K562 (cell line): ENCODE results near the gene SP6. TPM values are rescaled to one million over a fixed set of nuclear protein-coding genes. Genes with fewer than 3 reads are reported as not detected.
A peak's percentile ranks its signal among the peaks of the same experiment; 100 is the strongest.

Experiments used
- DPF2 ChIP-seq: fragments of 450-650 bp; IDR thresholded peaks from 2 replicates; pipeline ENCODE4 v1.6.1; 2016
- ESRRB ChIP-seq: fragments of 250-450 bp; sonication (Bioruptor Pico); IDR thresholded peaks from 2 replicates; pipeline ENCODE4 v1.5.0; 2020; ENCODE audit warnings: mild to moderate bottlenecking, moderate library complexity, borderline replicate concordance
- MCM7 ChIP-seq, 2 experiments: fragments of 450-650 bp; IDR thresholded peaks; 2 replicates each; pipeline ENCODE4 v1.6.1; 2016 to 2018
- NELFE ChIP-seq: IDR thresholded peaks from 2 replicates; pipeline ENCODE4 v1.6.1; 2011; ENCODE audit warnings: mild to moderate bottlenecking; ENCODE audit not compliant: insufficient read depth, insufficient read length
- TARDBP ChIP-seq: fragments of 450-650 bp; IDR thresholded peaks from 2 replicates; pipeline ENCODE4 v1.6.1; 2016
- U2AF2 ChIP-seq: fragments of 200-400 bp; formaldehyde crosslinking; optimal IDR thresholded peaks from 2 replicates; pipeline ENCODE3; 2017; ENCODE audit warnings: low read depth, mild to moderate bottlenecking, low read length
- ZFPM2 ChIP-seq: fragments of 250-450 bp; sonication (Bioruptor Pico); IDR thresholded peaks from 2 replicates; pipeline ENCODE4 v1.5.1; 2022; ENCODE audit warnings: mild to moderate bottlenecking
- ZNF253 ChIP-seq: fragments of 250-450 bp; sonication (Bioruptor Pico); conservative IDR thresholded peaks from 2 replicates; pipeline ENCODE4 v1.6.1; 2021; ENCODE audit warnings: mild to moderate bottlenecking
- ZNF431 ChIP-seq: sonication (generic); formaldehyde crosslinking; IDR thresholded peaks from 2 replicates; pipeline ENCODE4 v1.8.0; 2022; ENCODE audit warnings: mild to moderate bottlenecking, missing genetic modification reagents
- ZNF586 ChIP-seq: fragments of 450-650 bp; formaldehyde crosslinking; conservative IDR thresholded peaks from 2 replicates; pipeline ENCODE4 v1.4.0; 2020; ENCODE audit warnings: mild to moderate bottlenecking, moderate library complexity
- polyA plus RNA-seq, 8 experiments: library from polyadenylated mRNA; depleted of rRNA in 4 of 8; stranded (reverse) in 5 of 8; unstranded in 3 of 8; fragments of >200 nt; fragmentation: Nextera tagmentation in 2 of 8; fragmentation: Illumina TruSeq in 1 of 8; extraction: Ambion mirVana in 2 of 8; extraction: Trizol in 1 of 8; gene quantifications; 2 replicates each; pipeline versions ENCODE4 v1.2.1 to v1.2.3, GENCODE V29; 2011 to 2014; ENCODE audit warnings: inconsistent platforms in 1 of 8, missing spikeins in 1 of 8
- total RNA-seq, 7 experiments: library from RNA; depleted of rRNA in 6 of 7; stranded (reverse); fragments of >200 nt in 6 of 7; fragmentation: Illumina TruSeq in 2 of 7; extraction: Trizol in 2 of 7; gene quantifications; 2 replicates each; pipeline versions ENCODE4 v1.2.1 to v1.2.3, GENCODE V29; 2011 to 2021; ENCODE audit warnings: low replicate concordance in 1 of 7
- TF ChIP-seq, protein P1 (sequence below): fragments of 450-650 bp; IDR thresholded peaks from 2 replicates; pipeline ENCODE4 v1.6.1; 2014; ENCODE audit warnings: low read depth, mild to moderate bottlenecking, moderate library complexity, borderline replicate concordance
- TF ChIP-seq, protein P2 (sequence below): fragments of 450-650 bp; formaldehyde crosslinking; IDR thresholded peaks from 2 replicates; pipeline ENCODE4 v1.4.0; 2020; ENCODE audit warnings: mild to moderate bottlenecking, mixed read lengths
- TF ChIP-seq, protein P3 (sequence below): sonication (generic); formaldehyde crosslinking; IDR thresholded peaks from 2 replicates; pipeline ENCODE4 v1.8.0; 2022; ENCODE audit warnings: missing genetic modification reagents, mild to moderate bottlenecking, moderate library complexity, borderline replicate concordance
- TF ChIP-seq, protein P4 (sequence below): IDR thresholded peaks from 3 replicates; pipeline ENCODE4 v1.6.1; 2011; ENCODE audit warnings: borderline replicate concordance, mild to moderate bottlenecking, moderate library complexity; ENCODE audit not compliant: insufficient read length; ENCODE audit errors: extremely low read depth

Gene SP6
- total and polyA plus RNA-seq, 9 of the 15 experiments (the other 6 are each of a cell fraction or from before 2014, with no cell fraction given): 0.11 to 7.9 (median 2.2) TPM

GRCh38 chr17:47840742-47841487, 10.0 kb downstream of the SP6 start, which contains the start of gene SCRN2 (continued):
- TF ChIP-seq, protein P1, sequence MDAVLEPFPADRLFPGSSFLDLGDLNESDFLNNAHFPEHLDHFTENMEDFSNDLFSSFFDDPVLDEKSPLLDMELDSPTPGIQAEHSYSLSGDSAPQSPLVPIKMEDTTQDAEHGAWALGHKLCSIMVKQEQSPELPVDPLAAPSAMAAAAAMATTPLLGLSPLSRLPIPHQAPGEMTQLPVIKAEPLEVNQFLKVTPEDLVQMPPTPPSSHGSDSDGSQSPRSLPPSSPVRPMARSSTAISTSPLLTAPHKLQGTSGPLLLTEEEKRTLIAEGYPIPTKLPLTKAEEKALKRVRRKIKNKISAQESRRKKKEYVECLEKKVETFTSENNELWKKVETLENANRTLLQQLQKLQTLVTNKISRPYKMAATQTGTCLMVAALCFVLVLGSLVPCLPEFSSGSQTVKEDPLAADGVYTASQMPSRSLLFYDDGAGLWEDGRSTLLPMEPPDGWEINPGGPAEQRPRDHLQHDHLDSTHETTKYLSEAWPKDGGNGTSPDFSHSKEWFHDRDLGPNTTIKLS: peak; percentile 33
- TF ChIP-seq TARDBP (0 out of 2 replicates have a peak, but pooled peaks have one; percentile 47), ZNF586 (CRISPR knock-in tag) (no peak), NELFE (no peak), U2AF2 (no peak), DPF2 (peak; percentile 29; the same call in 1 of the 2 replicates), ZNF253 (CRISPR knock-in tag) (no peak), ZNF431 (CRISPR knock-in tag) (no peak), ZFPM2 (CRISPR knock-in tag) (no peak), ESRRB (CRISPR knock-in tag) (no peak), MCM7 (IDR thresholded peaks at IDR 0.05) (no peak)
- TF ChIP-seq, protein P2, sequence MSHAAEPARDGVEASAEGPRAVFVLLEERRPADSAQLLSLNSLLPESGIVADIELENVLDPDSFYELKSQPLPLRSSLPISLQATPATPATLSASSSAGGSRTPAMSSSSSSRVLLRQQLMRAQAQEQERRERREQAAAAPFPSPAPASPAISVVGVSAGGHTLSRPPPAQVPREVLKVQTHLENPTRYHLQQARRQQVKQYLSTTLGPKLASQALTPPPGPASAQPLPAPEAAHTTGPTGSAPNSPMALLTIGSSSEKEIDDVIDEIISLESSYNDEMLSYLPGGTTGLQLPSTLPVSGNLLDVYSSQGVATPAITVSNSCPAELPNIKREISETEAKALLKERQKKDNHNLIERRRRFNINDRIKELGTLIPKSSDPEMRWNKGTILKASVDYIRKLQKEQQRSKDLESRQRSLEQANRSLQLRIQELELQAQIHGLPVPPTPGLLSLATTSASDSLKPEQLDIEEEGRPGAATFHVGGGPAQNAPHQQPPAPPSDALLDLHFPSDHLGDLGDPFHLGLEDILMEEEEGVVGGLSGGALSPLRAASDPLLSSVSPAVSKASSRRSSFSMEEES (CRISPR knock-in tag): no peak
- TF ChIP-seq, protein P3, sequence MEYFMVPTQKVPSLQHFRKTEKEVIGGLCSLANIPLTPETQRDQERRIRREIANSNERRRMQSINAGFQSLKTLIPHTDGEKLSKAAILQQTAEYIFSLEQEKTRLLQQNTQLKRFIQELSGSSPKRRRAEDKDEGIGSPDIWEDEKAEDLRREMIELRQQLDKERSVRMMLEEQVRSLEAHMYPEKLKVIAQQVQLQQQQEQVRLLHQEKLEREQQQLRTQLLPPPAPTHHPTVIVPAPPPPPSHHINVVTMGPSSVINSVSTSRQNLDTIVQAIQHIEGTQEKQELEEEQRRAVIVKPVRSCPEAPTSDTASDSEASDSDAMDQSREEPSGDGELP (CRISPR knock-in tag): peak; percentile 92
- TF ChIP-seq, protein P4, sequence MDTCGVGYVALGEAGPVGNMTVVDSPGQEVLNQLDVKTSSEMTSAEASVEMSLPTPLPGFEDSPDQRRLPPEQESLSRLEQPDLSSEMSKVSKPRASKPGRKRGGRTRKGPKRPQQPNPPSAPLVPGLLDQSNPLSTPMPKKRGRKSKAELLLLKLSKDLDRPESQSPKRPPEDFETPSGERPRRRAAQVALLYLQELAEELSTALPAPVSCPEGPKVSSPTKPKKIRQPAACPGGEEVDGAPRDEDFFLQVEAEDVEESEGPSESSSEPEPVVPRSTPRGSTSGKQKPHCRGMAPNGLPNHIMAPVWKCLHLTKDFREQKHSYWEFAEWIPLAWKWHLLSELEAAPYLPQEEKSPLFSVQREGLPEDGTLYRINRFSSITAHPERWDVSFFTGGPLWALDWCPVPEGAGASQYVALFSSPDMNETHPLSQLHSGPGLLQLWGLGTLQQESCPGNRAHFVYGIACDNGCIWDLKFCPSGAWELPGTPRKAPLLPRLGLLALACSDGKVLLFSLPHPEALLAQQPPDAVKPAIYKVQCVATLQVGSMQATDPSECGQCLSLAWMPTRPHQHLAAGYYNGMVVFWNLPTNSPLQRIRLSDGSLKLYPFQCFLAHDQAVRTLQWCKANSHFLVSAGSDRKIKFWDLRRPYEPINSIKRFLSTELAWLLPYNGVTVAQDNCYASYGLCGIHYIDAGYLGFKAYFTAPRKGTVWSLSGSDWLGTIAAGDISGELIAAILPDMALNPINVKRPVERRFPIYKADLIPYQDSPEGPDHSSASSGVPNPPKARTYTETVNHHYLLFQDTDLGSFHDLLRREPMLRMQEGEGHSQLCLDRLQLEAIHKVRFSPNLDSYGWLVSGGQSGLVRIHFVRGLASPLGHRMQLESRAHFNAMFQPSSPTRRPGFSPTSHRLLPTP: no peak
